B cell (primary cell): ENCODE results near the gene MRPL14. TPM values are rescaled to one million over a fixed set of nuclear protein-coding genes. Genes with fewer than 3 reads are reported as not detected.

Experiments
- ATAC-seq: fragments of 200-7000 bp; cut with Tn5 transposase; one replicate; pipeline ENCODE4 v1.10.0; 2021; ENCODE audit warnings: low read depth, mild to moderate bottlenecking, moderate number of reproducible peaks, moderate library complexity
- CTCF ChIA-PET: fragments of 350-600 bp; sonication (Branson Sonifier 250); formaldehyde crosslinking; loops from one replicate; lab custom pipeline; 2021; ENCODE audit warnings: antibody characterized with exemption, inconsistent platforms; lab: Charles Lee
- POLR2A ChIA-PET: fragments of 350-600 bp; sonication (Branson Sonifier 250); formaldehyde crosslinking; loops from one replicate; lab custom pipeline; 2021; ENCODE audit warnings: antibody characterized with exemption; lab: Charles Lee
- DNase-seq: peaks from one replicate; pipeline ENCODE4 v3.0.0; 2013
- H2AFZ ChIP-seq: 2 replicates; pipeline ENCODE4 v1.6.1; 2012; ENCODE audit warnings: mild to moderate bottlenecking, low read depth, low read length; ENCODE audit not compliant: insufficient read depth, poor library complexity, severe bottlenecking
- H3K27ac ChIP-seq, 2 donors: 1 replicate in 1 of 2; 2 replicates in 1 of 2; pipeline ENCODE4 v1.5.1; 2012 to 2013; ENCODE audit warnings: low read length in 2 of 2, mild to moderate bottlenecking in 2 of 2, moderate library complexity in 1 of 2
- H3K27me3 ChIP-seq, 4 experiments: fragments of 200-600 bp in 1 of 4; sonication (generic) in 1 of 4; replicated peaks in 1 of 4; 1 replicate in 2 of 4; 2 replicates in 2 of 4; pipeline versions ENCODE4 v1.6.1 to v1.7.0; 2013 to 2016; ENCODE audit warnings: low read length in 3 of 4, mild to moderate bottlenecking in 2 of 4, mixed read lengths in 1 of 4, moderate library complexity in 1 of 4; ENCODE audit not compliant: insufficient read depth in 4 of 4, control insufficient read depth in 3 of 4; ENCODE audit errors: control extremely low read depth in 1 of 4
- H3K36me3 ChIP-seq, 2 experiments: replicated peaks in 1 of 2; 1 replicate in 1 of 2; 2 replicates in 1 of 2; pipeline versions ENCODE4 v1.6.1 to v1.7.1; 2013; ENCODE audit warnings: low read length in 1 of 2; ENCODE audit not compliant: insufficient read depth in 2 of 2, control insufficient read depth in 1 of 2; ENCODE audit errors: control extremely low read depth in 1 of 2, extremely low read depth in 1 of 2
- H3K4me1 ChIP-seq, 2 donors: fragments of 200-600 bp in 1 of 2; sonication (generic) in 1 of 2; 1 replicate in 1 of 2; 2 replicates in 1 of 2; pipeline versions ENCODE4 v1.5.1 to v1.6.1; 2013 to 2017; ENCODE audit warnings: low read length in 2 of 2; ENCODE audit not compliant: control insufficient read depth in 2 of 2, insufficient read depth in 2 of 2
- H3K4me2 ChIP-seq: replicated peaks from 2 replicates; pipeline ENCODE3; 2012; ENCODE audit warnings: mild to moderate bottlenecking, low read depth, low read length; ENCODE audit not compliant: poor library complexity, severe bottlenecking
- H3K4me3 ChIP-seq, 5 experiments: fragments of 200-600 bp in 1 of 5; sonication (generic) in 1 of 5; 1 replicate in 3 of 5; 2 replicates in 2 of 5; pipeline versions ENCODE4 v1.5.1 to v1.7.0; 2011 to 2016; ENCODE audit warnings: low read length in 4 of 5, mild to moderate bottlenecking in 4 of 5, low read depth in 2 of 5, control low read depth in 1 of 5, moderate library complexity in 1 of 5; ENCODE audit not compliant: insufficient read depth in 1 of 5; ENCODE audit errors: control extremely low read depth in 1 of 5, extremely low read depth in 1 of 5
- H3K79me2 ChIP-seq: fragments of 200-600 bp; sonication (generic); one replicate; pipeline ENCODE4 v1.6.0; 2016; ENCODE audit warnings: low read length; ENCODE audit not compliant: control insufficient read depth, insufficient read depth
- H3K9ac ChIP-seq: fragments of 200-600 bp; sonication (generic); 2 replicates; pipeline ENCODE4 v1.6.1; 2017; ENCODE audit warnings: mild to moderate bottlenecking, low read length, moderate library complexity
- H3K9me3 ChIP-seq, 3 donors: one replicate each; pipeline versions ENCODE4 v1.6.1 to v1.7.1; 2013; ENCODE audit warnings: low read length in 2 of 3; ENCODE audit not compliant: control insufficient read depth in 2 of 3, insufficient read depth in 1 of 3; ENCODE audit errors: control extremely low read depth in 1 of 3
- H4K20me1 ChIP-seq: 2 replicates; pipeline ENCODE4 v1.6.0; 2012; ENCODE audit warnings: mild to moderate bottlenecking, low read length; ENCODE audit not compliant: insufficient read depth, control insufficient read depth, poor library complexity, severe bottlenecking
- H3K27ac Mint-ChIP-seq: one replicate; pipeline ENCODE4 v1.8.0; 2021; ENCODE audit warnings: mixed read lengths
- H3K27me3 Mint-ChIP-seq: one replicate; pipeline ENCODE4 v1.8.0; 2021; ENCODE audit warnings: mixed read lengths
- H3K4me1 Mint-ChIP-seq: one replicate; pipeline ENCODE4 v1.8.0; 2021; ENCODE audit warnings: mixed read lengths
- H3K4me3 Mint-ChIP-seq: one replicate; pipeline ENCODE4 v1.8.0; 2021; ENCODE audit warnings: mixed read lengths
- H3K9me3 Mint-ChIP-seq: one replicate; pipeline ENCODE4 v1.8.0; 2022; ENCODE audit warnings: mixed read lengths; ENCODE audit not compliant: insufficient read depth
- CTCF ChIP-seq: fragments of 200-600 bp; IDR thresholded peaks from one replicate; pipeline ENCODE4 v1.8.0; 2022; ENCODE audit warnings: antibody characterized with exemption, mild to moderate bottlenecking
- EZH2 ChIP-seq: IDR thresholded peaks from 2 replicates; pipeline ENCODE4 v1.6.1; 2012; ENCODE audit warnings: borderline replicate concordance, low read depth, mild to moderate bottlenecking, moderate library complexity, low read length; ENCODE audit not compliant: insufficient read depth, poor library complexity, severe bottlenecking
- WGBS: methylation state at CpG from one replicate; pipeline ENCODE4 v1.1.5; 2013; ENCODE audit warnings: missing lambda C conversion rate; ENCODE audit not compliant: insufficient coverage; 5-methylcytosine and 5-hydroxymethylcytosine counted together
- intact Hi-C: fragments of 100-400 bp; cut with micrococcal nuclease; formaldehyde crosslinking; loops from one replicate; pipeline ENCODE4 v1.10.0; 2022
- polyA plus RNA-seq: library from polyadenylated mRNA; depleted of rRNA; stranded (reverse); fragments of >200 nt; gene quantifications from 2 replicates; pipeline ENCODE4 v1.2.3, GENCODE V29; 2012
- total RNA-seq, 2 donors: library from RNA; stranded (reverse); fragments of 120-200 nt in 1 of 2; gene quantifications; 1 replicate in 1 of 2; 2 replicates in 1 of 2; pipeline versions ENCODE4 v1.2.3 to v1.2.4, GENCODE V29; 2013 to 2022

Gene MRPL14
- total and polyA plus RNA-seq, 2 donors (not counting 1 experiment from before 2014, with no cell fraction given), result 16.7 to 23.5 TPM

DNA sequence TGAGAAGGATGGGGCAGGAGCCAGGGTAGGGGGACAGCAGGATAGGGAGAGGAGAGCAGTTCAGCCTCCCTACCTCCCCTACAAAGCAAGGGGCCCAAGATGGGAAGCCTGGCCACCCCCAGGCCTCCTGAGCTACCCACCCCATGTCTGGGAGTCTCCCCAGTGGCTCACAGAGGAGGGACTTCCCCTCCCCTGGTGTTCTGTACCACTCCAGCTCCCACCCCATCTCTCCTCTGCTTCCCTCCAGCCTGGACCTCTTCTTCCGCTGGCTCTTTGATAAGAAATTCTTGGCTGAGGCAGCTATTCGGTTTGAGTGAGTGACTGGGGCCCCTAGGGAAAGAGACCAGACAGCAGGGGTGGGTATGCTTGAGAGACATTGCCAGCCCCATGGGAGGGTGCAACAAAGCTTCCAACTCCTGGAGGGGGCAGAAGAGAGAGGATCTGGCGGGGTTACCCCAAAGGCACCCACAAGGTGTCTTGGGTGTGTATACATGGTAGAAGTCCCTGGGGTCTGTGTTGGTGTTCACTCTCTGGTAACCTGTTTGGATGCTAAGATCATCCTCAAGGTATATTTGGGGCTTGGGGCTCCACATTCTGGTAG lies 23.2 kb upstream of the MRPL14 start:
- Histone ChIP-seq H2AFZ (no peak overlapping the region), H3K79me2 (no peaks in the 10 kb centered on the region), H3K9ac (no peak overlapping the region), H3K4me1 (peaks cover 0 to 7% of the 10 kb centered on the region in 2 donors), H3K4me3 (no peak overlapping the region), H3K9me3 (no peaks in the 10 kb centered on the region), H3K4me2 (no peak overlapping the region), H4K20me1 (no peaks in the 10 kb centered on the region), H3K27me3 (peaks cover 0 to 3% (median 0%) of the 10 kb centered on the region in 4 experiments), H3K36me3 (peaks cover 8 to 18% of the 10 kb centered on the region in 2 experiments), H3K27ac (no peak overlapping the region)
- H3K27ac Mint-ChIP-seq, result no peak overlapping the region
- H3K4me3 Mint-ChIP-seq, result no peak overlapping the region
- DNase-seq, result no peak
- H3K4me1 Mint-ChIP-seq, result no peaks in the 10 kb centered on the region
- ATAC-seq, result no peak
- TF ChIP-seq CTCF, result no peak
- TF ChIP-seq EZH2, result no peak
- 6% methylated on average over 3 of the region's 3 CpGs for WGBS
- H3K9me3 Mint-ChIP-seq, result no peaks in the 10 kb centered on the region
- no peaks in the 10 kb centered on the region for H3K27me3 Mint-ChIP-seq
- CTCF ChIA-PET, result interaction anchor here (5.6 kb wide), 1 partner anchor 53 kb away, joined by 89 read pairs; no protein-coding TSS in a partner anchor
- POLR2A ChIA-PET, result no interaction called here
- intact Hi-C loops, result no loop called here

- Mint-ChIP-seq H3K27ac (peak overlapping the region; percentile 20), H3K4me3 (no peak overlapping the region), H3K4me1 (no peaks in the 10 kb centered on the region), H3K9me3 (no peaks in the 10 kb centered on the region), H3K27me3 (no peaks in the 10 kb centered on the region)
- ChIA-PET POLR2A (no interaction called here), CTCF (interaction anchor here (5.6 kb wide), 1 partner anchor 52 kb away, joined by 89 read pairs; no protein-coding TSS in a partner anchor)
- H3K4me3 ChIP-seq, result no peak overlapping the region
- no peak overlapping the region for H2AFZ ChIP-seq
- DNase-seq (no peak), ATAC-seq (no peak)
- H3K36me3 ChIP-seq, result peaks cover 8 to 18% of the 10 kb centered on the region in 2 experiments
- H3K27me3 ChIP-seq, result peaks cover 0 to 3% (median 0%) of the 10 kb centered on the region in 4 experiments
- H3K79me2 ChIP-seq, result no peaks in the 10 kb centered on the region
- H4K20me1 ChIP-seq, result no peaks in the 10 kb centered on the region
- no peaks in the 10 kb centered on the region for H3K9me3 ChIP-seq
- no peak overlapping the region for H3K4me2 ChIP-seq
- no peak overlapping the region for H3K27ac ChIP-seq
- 95% methylated on average over 5 of the region's 7 CpGs for WGBS
- intact Hi-C loops, result no loop called here
- H3K4me1 ChIP-seq, result peaks cover 0 to 7% of the 10 kb centered on the region in 2 donors
- no peak overlapping the region for H3K9ac ChIP-seq
- no peak for TF ChIP-seq EZH2
- TF ChIP-seq CTCF, result no peak
Observed at GRCh38 chr6:44149369-44150012, 22.2 kb upstream of the MRPL14 start.
